ENCODE results near the gene NPR3. TPM values are rescaled to one million over a fixed set of nuclear protein-coding genes. Genes with fewer than 3 reads are reported as not detected.

The NPR3 gene
- total RNA-seq, 1 experiment from 2014 or later = not detected

DNA sequence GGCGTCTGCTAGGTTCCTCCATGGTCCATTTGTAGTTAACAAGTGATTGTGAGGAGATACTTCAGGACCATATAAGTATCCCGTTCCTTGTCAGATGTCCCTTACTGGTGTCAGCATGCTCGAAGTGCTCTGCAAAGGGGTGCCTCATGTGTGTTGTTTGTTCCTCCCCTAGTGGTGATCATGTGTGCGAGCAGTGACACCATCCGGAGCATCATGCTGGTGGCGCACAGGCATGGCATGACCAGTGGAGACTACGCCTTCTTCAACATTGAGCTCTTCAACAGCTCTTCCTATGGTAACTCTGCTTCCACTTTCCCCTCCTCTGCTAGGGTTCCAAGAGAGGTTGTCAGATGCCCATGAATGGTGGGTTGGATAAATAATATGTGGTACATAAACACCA is 13.4 kb downstream of the NPR3 start:
- no peak overlapping the region for H3K4me2 ChIP-seq (ENCODE audit: insufficient read depth, insufficient read length, low read length)
- H3K9me3 Mint-ChIP-seq = peaks cover 2 to 5% of the 10 kb centered on the region in 2 experiments; a peak in 3 of 5 replicates
- H2AFZ ChIP-seq (ENCODE audit: low read length) = no peak overlapping the region
- H3K27ac Mint-ChIP-seq = no peak overlapping the region
- no peaks in the 10 kb centered on the region for H3K27me3 ChIP-seq (ENCODE audit: insufficient read depth, low read length)
- H3K4me3 Mint-ChIP-seq = no peak overlapping the region
- no peak overlapping the region for H3K56ac ChIP-seq (ENCODE audit: insufficient read length, low read depth, low read length)
- no peak overlapping the region for H3K9ac ChIP-seq (ENCODE audit: extremely low read depth, insufficient read length, low read length)
- no peak overlapping the region for H2BK12ac ChIP-seq (ENCODE audit: insufficient read length, low read depth, low read length)
- H3K4me1 Mint-ChIP-seq = no peaks in the 10 kb centered on the region
- H4K8ac ChIP-seq (replicated peaks; ENCODE audit: insufficient read length, low read depth, low read length) = no peak overlapping the region
- no peak overlapping the region for H3T11ph ChIP-seq (ENCODE audit: low read length)
- H2BK5ac ChIP-seq (ENCODE audit: insufficient read length, low read length) = no peak overlapping the region
- H4K20me1 ChIP-seq (ENCODE audit: control insufficient read depth, insufficient read depth, insufficient read length) = no peaks in the 10 kb centered on the region
- no peaks in the 10 kb centered on the region for H3K4me1 ChIP-seq (ENCODE audit: insufficient read depth, low read length)
- H3K27me3 Mint-ChIP-seq (ENCODE audit: low read depth) = peaks cover 25% of the 10 kb centered on the region
- WGBS (ENCODE audit: extremely low coverage, insufficient read length, low lambda C conversion rate) = no CpG with 5 or more reads among the region's 7 CpGs
- no peaks in the 10 kb centered on the region for H3K9me3 ChIP-seq (ENCODE audit: control insufficient read depth, low read depth, low read length)
- H3K4ac ChIP-seq (ENCODE audit: low read depth, low read length) = no peak overlapping the region
- no peak overlapping the region for H3K27ac ChIP-seq (ENCODE audit: insufficient read length, low read depth, low read length)
- H4K5ac ChIP-seq (ENCODE audit: insufficient read length, low read depth, low read length) = no peak overlapping the region
- DNase-seq = no peak
- TF ChIP-seq, protein P1, sequence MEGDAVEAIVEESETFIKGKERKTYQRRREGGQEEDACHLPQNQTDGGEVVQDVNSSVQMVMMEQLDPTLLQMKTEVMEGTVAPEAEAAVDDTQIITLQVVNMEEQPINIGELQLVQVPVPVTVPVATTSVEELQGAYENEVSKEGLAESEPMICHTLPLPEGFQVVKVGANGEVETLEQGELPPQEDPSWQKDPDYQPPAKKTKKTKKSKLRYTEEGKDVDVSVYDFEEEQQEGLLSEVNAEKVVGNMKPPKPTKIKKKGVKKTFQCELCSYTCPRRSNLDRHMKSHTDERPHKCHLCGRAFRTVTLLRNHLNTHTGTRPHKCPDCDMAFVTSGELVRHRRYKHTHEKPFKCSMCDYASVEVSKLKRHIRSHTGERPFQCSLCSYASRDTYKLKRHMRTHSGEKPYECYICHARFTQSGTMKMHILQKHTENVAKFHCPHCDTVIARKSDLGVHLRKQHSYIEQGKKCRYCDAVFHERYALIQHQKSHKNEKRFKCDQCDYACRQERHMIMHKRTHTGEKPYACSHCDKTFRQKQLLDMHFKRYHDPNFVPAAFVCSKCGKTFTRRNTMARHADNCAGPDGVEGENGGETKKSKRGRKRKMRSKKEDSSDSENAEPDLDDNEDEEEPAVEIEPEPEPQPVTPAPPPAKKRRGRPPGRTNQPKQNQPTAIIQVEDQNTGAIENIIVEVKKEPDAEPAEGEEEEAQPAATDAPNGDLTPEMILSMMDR (conservative IDR thresholded peaks at IDR 0.05) = peak; percentile 29; the same call in 1 of the 3 replicates
- H3K79me1 ChIP-seq (ENCODE audit: insufficient read depth, low read depth, low read length, poor library complexity, severe bottlenecking) = no peaks in the 10 kb centered on the region
- H2BK120ac ChIP-seq (ENCODE audit: low read depth, low read length, poor library complexity, severe bottlenecking) = no peak overlapping the region
- H3K23me2 ChIP-seq (ENCODE audit: insufficient read length, low read depth, low read length, poor library complexity, severe bottlenecking) = no peaks in the 10 kb centered on the region
- H3K18ac ChIP-seq (ENCODE audit: insufficient read length, low read depth, low read length) = no peak overlapping the region
- no peaks in the 10 kb centered on the region; a peak in 1 of 7 replicates for H3K36me3 Mint-ChIP-seq (ENCODE audit: insufficient read depth in 1 of 3, low read depth in 3 of 3)
- H2AK5ac ChIP-seq (ENCODE audit: insufficient read length, low read length) = no peak overlapping the region
- H3K23ac ChIP-seq (ENCODE audit: insufficient read length, low read depth, low read length) = no peak overlapping the region
- no peak overlapping the region for H4K91ac ChIP-seq (ENCODE audit: insufficient read length, low read depth, low read length)
- H2BK15ac ChIP-seq (ENCODE audit: low read depth, low read length) = no peak overlapping the region
- H2BK20ac ChIP-seq (ENCODE audit: low read depth, low read length, poor library complexity, severe bottlenecking) = no peak overlapping the region
- H3K79me2 ChIP-seq (ENCODE audit: insufficient read depth, low read length) = no peaks in the 10 kb centered on the region
- H3K14ac ChIP-seq (ENCODE audit: insufficient read depth, low read length) = no peak overlapping the region

Measured in H9 (cell line).